Dendritic cell treated with granulocyte-macrophage colony-stimulating factor and Interleukin-4, amounts not matched to agents 40 ng/mL and 50 ng/mL, for 4 days (primary cell): Measurements from ENCODE around the gene TMEM232.

Source experiments
- H3K27ac Mint-ChIP-seq: one replicate; pipeline ENCODE4 v1.8.0; 2022; ENCODE audit warnings: mild to moderate bottlenecking, mixed read lengths
- H3K27me3 Mint-ChIP-seq: one replicate; pipeline ENCODE4 v1.8.0; 2022; ENCODE audit warnings: mild to moderate bottlenecking, mixed read lengths
- H3K36me3 Mint-ChIP-seq: one replicate; pipeline ENCODE4 v1.8.0; 2022; ENCODE audit warnings: low read depth, mixed read lengths
- H3K4me1 Mint-ChIP-seq: one replicate; pipeline ENCODE4 v1.8.0; 2022; ENCODE audit warnings: low read depth, mixed read lengths
- H3K4me3 Mint-ChIP-seq: one replicate; pipeline ENCODE4 v1.8.0; 2022; ENCODE audit warnings: mild to moderate bottlenecking, moderate library complexity, mixed read lengths
- H3K9me3 Mint-ChIP-seq: one replicate; pipeline ENCODE4 v1.8.0; 2022; ENCODE audit warnings: mixed read lengths
- intact Hi-C: fragments of 100-400 bp; cut with micrococcal nuclease; formaldehyde crosslinking; loops from one replicate; pipeline ENCODE4 v1.15.0; 2022

TMEM232 gene

DNA sequence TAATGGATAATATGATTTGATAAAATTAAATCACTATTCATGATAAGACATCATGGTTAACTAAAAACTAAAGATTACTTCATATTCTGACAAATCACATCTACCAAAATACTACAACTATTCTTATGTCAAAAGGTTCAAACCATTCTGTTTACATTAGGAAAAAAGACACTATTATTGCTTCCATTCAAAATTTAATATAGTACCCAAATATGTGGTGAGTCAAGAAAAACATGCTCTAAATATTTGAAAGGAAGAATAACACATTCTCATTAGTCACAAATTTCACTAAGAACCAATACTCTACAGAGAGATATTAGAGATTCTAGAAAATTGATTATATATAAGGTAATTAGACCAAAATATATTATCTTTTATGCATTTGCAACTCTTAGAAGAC is 234.0 kb downstream of the TMEM232 start:
- intact Hi-C loops: no loop called here
- peaks cover 7% of the 10 kb centered on the region for H3K9me3 Mint-ChIP-seq
- H3K4me3 Mint-ChIP-seq: no peak overlapping the region
- H3K27me3 Mint-ChIP-seq: no peaks in the 10 kb centered on the region
- no peaks in the 10 kb centered on the region for H3K4me1 Mint-ChIP-seq
- H3K27ac Mint-ChIP-seq: no peak overlapping the region
- no peaks in the 10 kb centered on the region for H3K36me3 Mint-ChIP-seq

DNA sequence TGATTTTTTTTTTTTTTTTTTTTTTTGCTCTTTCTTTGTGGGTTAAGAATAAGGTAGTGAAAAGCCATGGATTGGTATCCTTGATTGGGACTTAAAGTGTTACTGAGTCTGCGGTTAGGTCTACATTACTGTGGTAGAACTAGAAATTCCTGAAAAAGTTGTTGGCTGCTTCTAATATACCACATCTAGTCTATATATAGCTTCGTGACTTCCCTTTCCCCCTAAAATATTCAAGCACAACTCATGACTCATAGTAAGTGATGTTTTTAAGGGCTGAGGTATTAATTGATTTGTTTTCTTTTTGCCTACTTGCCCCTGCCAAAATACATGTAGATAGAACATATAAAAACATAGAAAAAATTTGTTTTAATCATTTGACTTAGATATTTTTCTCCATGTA is 247.6 kb downstream of the TMEM232 start:
- intact Hi-C loops: no loop called here
- H3K9me3 Mint-ChIP-seq: peaks cover 8% of the 10 kb centered on the region
- no peaks in the 10 kb centered on the region for H3K4me1 Mint-ChIP-seq
- no peak overlapping the region for H3K27ac Mint-ChIP-seq
- no peaks in the 10 kb centered on the region for H3K36me3 Mint-ChIP-seq
- H3K4me3 Mint-ChIP-seq: no peak overlapping the region
- no peaks in the 10 kb centered on the region for H3K27me3 Mint-ChIP-seq

DNA sequence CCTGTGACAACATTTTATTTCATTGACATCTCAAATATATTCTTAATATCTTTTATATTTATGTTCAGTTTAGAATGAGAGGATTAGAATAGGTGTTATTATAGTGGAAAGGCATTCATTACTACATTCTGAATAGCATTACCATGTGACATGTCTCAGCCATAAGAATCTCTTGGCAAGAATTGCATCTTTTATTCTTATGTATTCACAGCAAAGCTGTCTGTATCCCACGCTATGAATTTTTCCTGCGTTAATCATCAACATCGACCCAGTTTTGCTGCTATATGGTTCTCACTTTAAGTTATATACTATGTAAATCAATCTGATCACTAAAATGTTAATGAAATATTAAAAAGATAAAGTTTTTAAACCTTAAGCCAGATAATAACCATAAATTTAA is 248.6 kb downstream of the TMEM232 start:
- Mint-ChIP-seq H3K4me3 (no peak overlapping the region), H3K9me3 (peaks cover 8% of the 10 kb centered on the region), H3K4me1 (no peaks in the 10 kb centered on the region), H3K36me3 (no peaks in the 10 kb centered on the region), H3K27me3 (no peaks in the 10 kb centered on the region), H3K27ac (no peak overlapping the region)
- intact Hi-C loops: no loop called here

DNA sequence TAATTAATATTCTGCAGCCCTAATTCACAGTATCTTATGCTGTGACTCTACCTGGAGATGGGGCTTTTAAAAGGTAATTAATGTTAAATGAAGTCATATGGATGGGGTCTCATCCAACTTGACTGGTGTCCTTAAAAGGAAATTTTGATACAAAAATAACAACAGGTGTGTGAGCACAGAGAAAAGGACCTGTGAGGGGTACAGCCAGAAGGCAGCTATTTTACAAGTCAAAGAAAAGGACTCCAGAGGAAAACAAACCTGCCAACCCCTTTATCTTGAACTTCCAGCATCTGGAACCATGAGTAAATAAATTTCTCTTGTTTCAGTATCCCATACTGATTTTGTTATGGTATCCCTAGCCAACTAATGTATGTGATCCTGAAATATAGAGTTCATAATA is 250.3 kb downstream of the TMEM232 start:
- H3K36me3 Mint-ChIP-seq: no peaks in the 10 kb centered on the region
- H3K27me3 Mint-ChIP-seq: no peaks in the 10 kb centered on the region
- H3K4me3 Mint-ChIP-seq: no peak overlapping the region
- peaks cover 11% of the 10 kb centered on the region for H3K9me3 Mint-ChIP-seq
- no peak overlapping the region for H3K27ac Mint-ChIP-seq
- intact Hi-C loops: no loop called here
- no peaks in the 10 kb centered on the region for H3K4me1 Mint-ChIP-seq

DNA sequence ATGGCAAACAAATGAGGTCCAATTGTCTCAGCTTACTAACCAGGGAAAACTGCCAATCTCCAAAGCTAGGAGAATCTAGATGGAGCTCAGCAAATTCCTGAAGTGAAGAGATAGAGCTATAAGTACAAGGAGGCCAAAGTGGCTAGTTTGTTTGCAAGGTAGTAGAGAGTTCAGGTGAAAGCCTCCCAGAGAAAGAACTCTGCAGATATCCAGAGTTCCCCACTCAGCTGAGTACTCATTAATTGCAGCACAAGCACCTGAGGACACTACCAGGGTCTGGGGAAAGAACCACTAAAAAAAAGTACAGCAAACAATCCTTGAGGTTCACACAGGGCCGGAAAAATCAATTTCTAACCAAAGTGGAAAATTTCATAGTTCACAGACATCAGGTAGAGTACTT is 250.9 kb downstream of the TMEM232 start:
- H3K27me3 Mint-ChIP-seq: no peaks in the 10 kb centered on the region
- peaks cover 15% of the 10 kb centered on the region for H3K9me3 Mint-ChIP-seq
- no peak overlapping the region for H3K27ac Mint-ChIP-seq
- no peaks in the 10 kb centered on the region for H3K4me1 Mint-ChIP-seq
- H3K4me3 Mint-ChIP-seq: no peak overlapping the region
- H3K36me3 Mint-ChIP-seq: no peaks in the 10 kb centered on the region
- intact Hi-C loops: no loop called here

DNA sequence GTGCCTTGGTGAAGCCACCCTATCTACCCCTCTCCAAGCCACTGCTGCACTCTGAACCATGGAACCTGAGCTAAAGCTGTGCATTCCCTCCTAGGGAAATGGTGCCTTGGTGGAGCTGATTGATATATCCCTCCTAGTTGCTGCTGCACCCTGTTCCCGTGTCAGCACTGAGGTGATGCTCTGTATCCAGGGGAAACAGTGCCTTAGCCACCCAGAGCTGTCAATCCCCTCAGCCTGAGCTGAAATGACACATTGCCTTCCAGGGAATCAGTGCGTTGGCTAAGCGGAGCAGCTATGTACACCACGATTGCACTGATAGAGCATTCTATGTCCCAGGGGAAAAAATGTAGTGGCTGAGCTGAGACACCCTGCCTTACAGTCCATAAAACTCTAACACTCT is 257.0 kb downstream of the TMEM232 start:
- Mint-ChIP-seq H3K9me3 (peaks cover 31% of the 10 kb centered on the region), H3K4me1 (no peaks in the 10 kb centered on the region), H3K36me3 (no peaks in the 10 kb centered on the region), H3K27ac (no peak overlapping the region), H3K27me3 (no peaks in the 10 kb centered on the region), H3K4me3 (no peak overlapping the region)
- intact Hi-C loops: no loop called here

DNA sequence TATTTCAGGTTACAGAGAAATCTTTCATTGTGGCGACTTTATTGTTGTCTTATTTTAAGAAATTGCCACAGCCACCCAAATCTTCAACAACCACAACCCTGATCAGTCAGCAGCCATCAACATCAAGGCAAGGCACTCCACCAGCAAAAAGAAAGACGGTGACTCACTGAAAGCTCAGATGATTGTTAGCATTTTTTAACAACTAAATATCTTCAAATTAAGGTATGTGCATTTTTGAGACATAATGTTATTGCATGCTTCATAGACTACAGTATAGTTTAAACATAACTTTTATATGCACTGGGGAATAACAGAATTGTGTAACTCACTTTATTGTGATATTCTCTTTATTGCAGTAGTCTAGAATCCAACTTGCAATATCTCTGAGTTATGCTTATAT is 263.4 kb downstream of the TMEM232 start:
- Mint-ChIP-seq H3K27ac (no peak overlapping the region), H3K9me3 (peaks cover 10% of the 10 kb centered on the region), H3K27me3 (no peaks in the 10 kb centered on the region), H3K36me3 (no peaks in the 10 kb centered on the region), H3K4me1 (no peaks in the 10 kb centered on the region), H3K4me3 (no peak overlapping the region)
- intact Hi-C loops: no loop called here

DNA sequence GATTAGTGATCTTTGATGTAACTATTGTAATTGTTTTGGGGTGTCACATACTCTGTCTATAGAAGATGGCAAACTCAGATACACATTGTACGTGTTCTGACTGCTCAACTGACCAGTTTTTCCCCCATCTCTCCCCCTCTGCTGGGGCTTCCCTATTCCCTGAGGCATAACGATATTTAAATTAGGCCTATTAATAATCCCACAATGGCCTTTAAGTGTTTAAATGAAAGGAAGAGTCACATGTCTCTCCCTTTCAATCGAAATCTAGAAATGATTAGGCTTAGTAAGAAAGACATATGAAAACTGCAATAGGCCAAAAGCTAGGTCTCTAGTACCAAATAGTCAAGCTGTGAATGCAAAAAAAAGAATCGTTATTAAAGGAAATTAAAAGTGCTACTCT is 265.6 kb downstream of the TMEM232 start:
- Mint-ChIP-seq H3K9me3 (peaks cover 10% of the 10 kb centered on the region), H3K4me3 (no peak overlapping the region), H3K27me3 (no peaks in the 10 kb centered on the region), H3K4me1 (no peaks in the 10 kb centered on the region), H3K27ac (no peak overlapping the region), H3K36me3 (no peaks in the 10 kb centered on the region)
- intact Hi-C loops: no loop called here

DNA sequence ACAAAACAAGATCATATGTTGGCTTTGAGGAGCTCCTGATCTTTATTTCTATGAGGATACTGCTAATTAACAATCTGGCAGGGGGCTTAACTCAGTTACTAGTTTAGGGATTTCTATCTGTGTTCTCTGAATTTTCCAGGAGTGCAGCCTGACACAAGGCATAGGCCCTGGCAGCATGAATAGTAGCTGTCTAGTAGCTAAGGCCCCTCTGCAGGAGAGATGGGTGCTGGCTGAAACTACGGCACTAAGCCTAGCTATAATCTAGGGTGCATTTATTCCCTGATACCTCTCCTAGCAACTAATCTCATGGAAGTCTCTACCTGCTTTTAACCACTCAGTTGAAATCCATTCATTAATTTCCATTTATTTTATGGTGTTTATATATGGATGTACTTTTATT is 268.2 kb downstream of the TMEM232 start:
- H3K4me1 Mint-ChIP-seq: no peaks in the 10 kb centered on the region
- no peak overlapping the region for H3K4me3 Mint-ChIP-seq
- intact Hi-C loops: no loop called here
- no peak overlapping the region for H3K27ac Mint-ChIP-seq
- no peaks in the 10 kb centered on the region for H3K36me3 Mint-ChIP-seq
- H3K27me3 Mint-ChIP-seq: no peaks in the 10 kb centered on the region
- peaks cover 2% of the 10 kb centered on the region for H3K9me3 Mint-ChIP-seq

DNA sequence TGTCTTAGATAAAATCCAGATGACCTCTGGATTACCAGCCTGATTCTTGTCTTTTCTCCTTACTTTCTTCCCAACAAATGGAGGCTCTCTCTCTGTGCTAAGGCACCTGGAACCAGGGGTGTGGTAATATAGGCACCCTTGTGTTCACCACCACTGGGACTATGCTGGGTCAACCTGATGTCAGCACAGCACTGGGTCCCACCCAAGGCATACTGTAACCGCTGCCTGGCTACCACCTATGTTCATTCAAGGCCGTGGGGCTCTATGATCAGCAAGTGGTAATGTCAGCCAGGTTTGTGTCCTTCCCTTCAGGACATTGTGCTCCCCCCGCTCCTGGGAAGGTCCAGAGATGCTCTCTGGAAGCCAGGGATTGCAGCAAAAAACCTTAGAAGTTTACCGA is 283.6 kb downstream of the TMEM232 start:
- Mint-ChIP-seq H3K27me3 (no peaks in the 10 kb centered on the region), H3K9me3 (no peaks in the 10 kb centered on the region), H3K27ac (no peak overlapping the region), H3K36me3 (no peaks in the 10 kb centered on the region), H3K4me3 (no peak overlapping the region), H3K4me1 (no peaks in the 10 kb centered on the region)
- intact Hi-C loops: no loop called here

DNA sequence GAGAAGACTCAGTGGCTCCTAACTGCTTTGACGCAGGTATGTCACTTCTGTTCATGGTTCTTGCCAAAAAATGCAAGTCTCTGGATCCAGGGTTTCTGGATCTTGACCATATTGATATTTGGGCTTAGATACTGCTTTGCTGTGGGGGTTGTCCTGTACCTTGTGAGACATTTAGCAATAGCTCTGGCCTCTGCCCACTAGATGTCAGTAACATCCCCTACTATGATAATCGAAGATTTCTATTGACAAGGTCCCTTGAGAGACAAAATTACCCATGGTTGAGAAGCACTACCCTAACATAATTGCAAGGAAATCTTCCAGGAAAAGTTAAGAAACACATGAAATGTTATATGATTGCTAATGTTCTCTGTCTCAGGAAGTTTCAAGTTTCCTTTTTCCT is 285.4 kb downstream of the TMEM232 start:
- H3K4me3 Mint-ChIP-seq: no peak overlapping the region
- no peaks in the 10 kb centered on the region for H3K27me3 Mint-ChIP-seq
- intact Hi-C loops: no loop called here
- no peaks in the 10 kb centered on the region for H3K4me1 Mint-ChIP-seq
- H3K27ac Mint-ChIP-seq: no peak overlapping the region
- no peaks in the 10 kb centered on the region for H3K9me3 Mint-ChIP-seq
- H3K36me3 Mint-ChIP-seq: no peaks in the 10 kb centered on the region

DNA sequence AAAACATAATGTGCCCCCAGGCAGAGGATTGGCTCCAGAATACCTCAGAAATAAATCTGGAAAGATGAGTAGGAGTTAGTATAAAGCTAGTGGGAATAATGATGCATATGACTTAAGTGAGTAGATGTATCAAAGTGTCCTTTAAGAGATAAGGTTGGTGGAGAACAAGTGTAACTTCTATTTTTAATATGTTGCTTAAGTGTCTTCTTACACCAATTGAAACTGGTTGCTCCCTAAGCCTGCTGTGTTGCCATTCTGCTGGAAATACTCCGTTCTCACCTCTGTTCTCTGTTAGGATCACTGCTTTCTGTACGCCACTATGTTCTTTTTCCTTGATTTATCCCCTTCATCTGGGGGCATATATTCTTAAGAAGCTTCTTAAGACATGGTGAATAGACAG is 286.4 kb downstream of the TMEM232 start:
- H3K4me1 Mint-ChIP-seq: no peaks in the 10 kb centered on the region
- no peaks in the 10 kb centered on the region for H3K27me3 Mint-ChIP-seq
- H3K27ac Mint-ChIP-seq: no peak overlapping the region
- no peaks in the 10 kb centered on the region for H3K36me3 Mint-ChIP-seq
- H3K4me3 Mint-ChIP-seq: no peak overlapping the region
- intact Hi-C loops: no loop called here
- H3K9me3 Mint-ChIP-seq: no peaks in the 10 kb centered on the region

DNA sequence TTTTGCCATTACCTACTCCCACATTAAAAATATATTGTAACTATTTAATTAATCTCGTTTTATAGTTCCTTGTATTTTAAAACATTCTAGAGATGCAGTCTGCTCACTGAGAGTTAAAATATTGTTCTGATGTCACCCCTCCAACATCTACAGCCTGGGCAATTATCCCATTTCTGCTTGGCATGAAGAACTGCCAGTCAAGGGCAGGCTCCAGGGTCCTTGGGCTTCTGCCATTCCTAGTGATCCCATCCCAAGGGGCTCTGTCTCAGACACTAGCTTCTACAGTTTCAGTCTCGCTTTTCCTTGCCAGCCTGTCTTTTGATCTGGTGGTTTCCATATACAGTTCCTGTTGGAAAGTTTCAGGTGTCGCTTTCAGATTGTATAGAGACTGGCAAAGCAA is 287.2 kb downstream of the TMEM232 start:
- Mint-ChIP-seq H3K4me1 (no peaks in the 10 kb centered on the region), H3K36me3 (no peaks in the 10 kb centered on the region), H3K27ac (no peak overlapping the region), H3K4me3 (no peak overlapping the region), H3K9me3 (no peaks in the 10 kb centered on the region), H3K27me3 (no peaks in the 10 kb centered on the region)
- intact Hi-C loops: no loop called here

DNA sequence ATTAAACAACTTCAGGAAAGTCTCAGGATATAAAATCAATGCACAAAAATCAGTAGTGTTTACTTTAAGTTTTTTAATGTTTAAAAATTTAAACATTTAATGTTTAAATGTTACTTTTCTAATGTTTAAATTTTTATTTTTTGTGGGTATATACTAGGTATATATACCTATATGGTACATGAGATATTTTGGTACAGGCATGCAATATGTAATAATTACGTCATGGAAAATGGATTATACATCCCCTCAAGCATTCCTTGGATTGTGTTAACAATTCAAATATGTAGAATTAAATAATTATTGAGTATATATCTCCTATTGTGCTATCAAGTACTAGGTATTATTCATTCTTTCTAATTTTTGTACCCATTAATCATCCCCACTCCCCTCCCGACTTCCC is 291.3 kb downstream of the TMEM232 start:
- intact Hi-C loops: no loop called here
- Mint-ChIP-seq H3K27ac (no peak overlapping the region), H3K9me3 (peaks cover 11% of the 10 kb centered on the region), H3K27me3 (no peaks in the 10 kb centered on the region), H3K36me3 (no peaks in the 10 kb centered on the region), H3K4me3 (no peak overlapping the region), H3K4me1 (no peaks in the 10 kb centered on the region)

DNA sequence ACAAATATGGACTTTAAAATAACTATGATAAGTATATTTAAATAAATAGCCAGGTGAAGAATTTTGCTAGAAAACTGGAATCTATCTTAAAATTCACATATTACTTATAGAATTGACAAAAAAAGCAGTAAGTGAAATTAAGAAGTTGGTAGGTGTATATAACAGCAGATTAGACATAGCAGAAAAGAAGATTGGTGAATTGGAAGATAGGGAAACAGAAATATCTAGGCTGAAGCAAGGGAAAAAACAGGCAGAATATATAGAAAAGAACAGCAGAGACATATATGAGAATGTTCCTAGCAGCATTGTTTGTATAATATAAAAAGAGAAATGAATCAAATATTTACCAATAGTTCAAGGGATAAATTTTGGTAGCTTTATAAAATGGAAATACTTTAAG is 294.9 kb downstream of the TMEM232 start:
- Mint-ChIP-seq H3K9me3 (peaks cover 20% of the 10 kb centered on the region), H3K36me3 (no peaks in the 10 kb centered on the region), H3K27ac (no peak overlapping the region), H3K4me3 (no peak overlapping the region), H3K4me1 (no peaks in the 10 kb centered on the region), H3K27me3 (no peaks in the 10 kb centered on the region)
- intact Hi-C loops: no loop called here

DNA sequence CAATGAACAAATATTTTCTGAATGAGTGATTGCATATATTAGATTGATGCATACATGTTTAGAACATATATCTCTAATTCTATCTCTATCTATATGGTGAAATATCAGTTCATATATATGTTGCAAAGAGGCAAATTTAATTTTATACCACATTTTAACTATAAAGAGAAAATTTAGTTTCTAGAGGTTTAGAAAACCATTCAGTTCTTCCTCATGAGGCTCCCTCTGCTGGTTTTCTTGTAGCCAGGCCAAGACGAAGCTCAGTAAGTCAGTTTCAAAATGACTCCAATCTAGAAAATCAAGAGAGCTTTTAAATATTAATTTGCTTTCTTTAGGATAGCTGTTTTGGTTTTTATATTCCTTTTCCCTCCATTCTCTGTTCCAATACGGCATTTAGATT is 312.1 kb downstream of the TMEM232 start:
- H3K36me3 Mint-ChIP-seq: no peaks in the 10 kb centered on the region
- no peaks in the 10 kb centered on the region for H3K9me3 Mint-ChIP-seq
- H3K27me3 Mint-ChIP-seq: no peaks in the 10 kb centered on the region
- no peaks in the 10 kb centered on the region for H3K4me1 Mint-ChIP-seq
- no peak overlapping the region for H3K4me3 Mint-ChIP-seq
- no peak overlapping the region for H3K27ac Mint-ChIP-seq
- intact Hi-C loops: no loop called here
